ENCODE measurements around the gene CYSLTR2. TPM values are rescaled to one million over a fixed set of nuclear protein-coding genes. Genes with fewer than 3 reads are reported as not detected.
A peak's percentile ranks its signal among the peaks of the same experiment; 100 is the strongest.

Gene CYSLTR2
- total RNA-seq (2014; rRNA removed; shearing (Covaris generic)) (0.09 TPM in 1 of 2 replicates, not detected in the other), total RNA-seq (2022) (not detected in 2 replicates), Bru-seq, nascent RNA (percentile 5 among the genes with signal in this experiment), BruChase-seq, experiment 1, labeled RNA remaining after a 6-hour chase (not detected), BruChase-seq, experiment 2, labeled RNA remaining after a 2-hour chase (percentile 3 among the genes with signal in this experiment)
- long read RNA-seq = 0 reads

DNA sequence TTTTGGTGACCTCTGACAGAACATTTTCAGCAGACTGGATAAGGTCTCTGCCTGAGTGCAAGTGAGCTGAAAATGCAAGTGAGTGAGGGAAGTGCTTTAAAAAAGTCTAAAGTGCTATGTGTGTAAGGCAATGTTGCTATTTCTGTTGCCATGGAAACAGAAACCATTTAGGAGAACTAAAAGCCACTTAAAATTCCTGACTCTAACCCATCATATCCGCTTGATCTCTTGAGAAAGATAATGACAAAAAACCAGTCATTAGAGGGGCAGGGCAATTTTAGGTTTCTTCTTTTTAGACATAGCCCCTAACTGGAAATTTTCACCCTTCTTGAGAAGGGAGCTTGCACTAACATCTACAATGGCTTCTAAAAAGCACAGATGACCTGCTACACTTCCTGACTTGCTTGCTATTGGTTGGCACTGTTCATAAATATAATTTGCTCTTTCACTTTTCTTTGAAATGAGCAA lies at the start of gene CYSLTR2:
CYSLTR2 (plus strand) TSS at position 458 of the 468 bp plus-strand sequence. CDS start 52,889 bp downstream, outside the sequence.
- H3K79me2 ChIP-seq (ENCODE audit: insufficient read depth, low read depth, low read length) = no peaks in the 10 kb centered on the region
- H3K4me2 ChIP-seq (ENCODE audit: low read length) = no peak within 1 kb of the TSS
- no peaks in the 10 kb centered on the region for H4K20me1 ChIP-seq (ENCODE audit: insufficient read depth, low read length)
- ChIA-PET CTCF (ENCODE audit: unreplicated experiment) (no interaction called here), POLR2A (no interaction called here)
- no peaks in the 10 kb centered on the region for H3K9me3 ChIP-seq (ENCODE audit: low read length)
- H3K4me3 ChIP-seq (ENCODE audit: low read depth, low read length, poor library complexity, severe bottlenecking) = no peak within 1 kb of the TSS
- H3K9me2 ChIP-seq (ENCODE audit: insufficient read depth, low read length) = no peaks in the 10 kb centered on the region
- no peaks in the 10 kb centered on the region for H3K4me1 ChIP-seq (ENCODE audit: insufficient read depth, low read length, poor library complexity, severe bottlenecking)
- DNase-seq (ENCODE audit: low spot score) = no peak
- no TSS peak for BruUV-seq (replicated peaks)
- H3K36me3 ChIP-seq (ENCODE audit: insufficient read depth, low read length) = no peaks in the 10 kb centered on the region
- intact Hi-C loops (cut with micrococcal nuclease; ENCODE audit: unreplicated experiment) = no loop called here
- no peak within 1 kb of the TSS for H3K27ac ChIP-seq (ENCODE audit: low read depth, low read length, poor library complexity, severe bottlenecking)
- TF ChIP-seq CTCF (conservative IDR thresholded peaks at IDR 0.05; ENCODE audit: low read length) (no peak), EZH2phosphoT487 (IDR thresholded peaks at IDR 0.05; ENCODE audit: borderline replicate concordance, low read depth, low read length) (no peak)
- no peak within 1 kb of the TSS for H2AFZ ChIP-seq (ENCODE audit: low read length)

GRCh38 chr13:48615049-48615448 lies 38.7 kb upstream of the CYSLTR2 start:
- no TSS peak for BruUV-seq (replicated peaks)
- Histone ChIP-seq H3K4me2 (ENCODE audit: low read length) (no peak overlapping the region), H3K4me3 (ENCODE audit: low read depth, low read length, poor library complexity, severe bottlenecking) (no peak overlapping the region), H2AFZ (ENCODE audit: low read length) (no peak overlapping the region), H4K20me1 (ENCODE audit: insufficient read depth, low read length) (no peaks in the 10 kb centered on the region), H3K4me1 (ENCODE audit: insufficient read depth, low read length, poor library complexity, severe bottlenecking) (no peaks in the 10 kb centered on the region), H3K27ac (ENCODE audit: low read depth, low read length, poor library complexity, severe bottlenecking) (no peak overlapping the region), H3K79me2 (ENCODE audit: insufficient read depth, low read depth, low read length) (no peaks in the 10 kb centered on the region), H3K36me3 (ENCODE audit: insufficient read depth, low read length) (no peaks in the 10 kb centered on the region), H3K9me2 (ENCODE audit: insufficient read depth, low read length) (no peaks in the 10 kb centered on the region), H3K9me3 (ENCODE audit: low read length) (peaks cover under 1% of the 10 kb centered on the region; the same call in 1 of the 2 replicates)
- DNase-seq (ENCODE audit: low spot score) = no peak
- intact Hi-C loops (cut with micrococcal nuclease; ENCODE audit: unreplicated experiment) = no loop called here
- ChIA-PET CTCF (ENCODE audit: unreplicated experiment) (no interaction called here), POLR2A (interaction anchor here (0.5 kb wide), 1 partner anchor 28 kb away, joined by 3 read pairs; no protein-coding TSS in a partner anchor)
- TF ChIP-seq CTCF (conservative IDR thresholded peaks at IDR 0.05; ENCODE audit: low read length) = no peak
- no peak for TF ChIP-seq EZH2phosphoT487 (IDR thresholded peaks at IDR 0.05; ENCODE audit: borderline replicate concordance, low read depth, low read length)

DNA sequence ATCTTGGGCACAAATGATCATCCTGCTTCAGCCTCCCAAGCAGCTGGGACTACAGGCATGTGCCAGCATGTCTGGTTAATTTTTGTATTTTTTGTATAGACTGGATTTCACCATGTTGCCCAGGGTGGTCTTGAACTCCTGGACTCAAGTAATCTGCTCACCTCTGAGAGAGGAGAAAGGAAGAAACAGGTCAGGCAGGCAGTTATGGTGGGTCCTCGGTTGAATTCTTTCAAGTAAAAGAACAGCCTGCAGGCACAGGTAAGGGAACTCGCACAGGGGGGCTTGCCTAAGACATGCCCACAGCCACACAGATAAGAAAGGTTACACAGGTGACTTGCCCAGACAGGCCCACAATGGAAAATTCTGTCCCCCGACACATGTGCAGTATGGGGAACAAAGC lies 34.8 kb upstream of the CYSLTR2 start:
- Histone ChIP-seq H3K4me3 (ENCODE audit: low read depth, low read length, poor library complexity, severe bottlenecking) (no peak overlapping the region), H3K4me1 (ENCODE audit: insufficient read depth, low read length, poor library complexity, severe bottlenecking) (no peaks in the 10 kb centered on the region), H3K27ac (ENCODE audit: low read depth, low read length, poor library complexity, severe bottlenecking) (no peak overlapping the region), H3K79me2 (ENCODE audit: insufficient read depth, low read depth, low read length) (no peaks in the 10 kb centered on the region), H3K4me2 (ENCODE audit: low read length) (no peak overlapping the region), H3K36me3 (ENCODE audit: insufficient read depth, low read length) (no peaks in the 10 kb centered on the region), H2AFZ (ENCODE audit: low read length) (no peak overlapping the region), H3K9me3 (ENCODE audit: low read length) (peaks cover 17% of the 10 kb centered on the region), H3K9me2 (ENCODE audit: insufficient read depth, low read length) (no peaks in the 10 kb centered on the region), H4K20me1 (ENCODE audit: insufficient read depth, low read length) (no peaks in the 10 kb centered on the region)
- intact Hi-C loops (cut with micrococcal nuclease; ENCODE audit: unreplicated experiment) = no loop called here
- no peak for DNase-seq (ENCODE audit: low spot score)
- TF ChIP-seq CTCF (conservative IDR thresholded peaks at IDR 0.05; ENCODE audit: low read length) (no peak), EZH2phosphoT487 (IDR thresholded peaks at IDR 0.05; ENCODE audit: borderline replicate concordance, low read depth, low read length) (no peak)
- ChIA-PET CTCF (ENCODE audit: unreplicated experiment) (no interaction called here), POLR2A (no interaction called here)
- no TSS peak for BruUV-seq (replicated peaks)
